Measurements from ENCODE around the gene NRARP.

- TF ChIP-seq ATF1 (CRISPR knock-in tag; IDR thresholded peaks at IDR 0.05), result no peak
- TF ChIP-seq RFX5 (IDR thresholded peaks at IDR 0.05; ENCODE audit: low read depth, low read length), result no peak
- no peak for TF ChIP-seq POLR2A (IDR thresholded peaks at IDR 0.05; ENCODE audit: insufficient read depth in 1 of 2, low read depth in 2 of 2, low read length in 2 of 2)
- TF ChIP-seq ZNF740 (CRISPR knock-in tag; IDR thresholded peaks at IDR 0.05), result no peak
- TF ChIP-seq FOXK1 (CRISPR knock-in tag; IDR thresholded peaks at IDR 0.05; ENCODE audit: borderline replicate concordance, low read depth), result no peak
- TF ChIP-seq CTCF (CRISPR knock-in tag; IDR thresholded peaks at IDR 0.05), result no peak
- no peak for TF ChIP-seq STAT5B (CRISPR knock-in tag; IDR thresholded peaks at IDR 0.05)
Measured at GRCh38 chr9:137306850-137307254, 4.8 kb upstream of the NRARP start.
